GM18519 (cell line): ENCODE data around the gene MAPKAP1.
"Not testable (repeated sequence)": the region's sequence is repeated elsewhere in the genome, so short reads cannot be mapped to it uniquely, and the experiment has no call there.

Experiments
- ATAC-seq: cut with Tn5 transposase; IDR thresholded peaks from one replicate; pipeline ENCODE4 v1.9.1; 2021; ENCODE audit warnings: mild to moderate bottlenecking, moderate library complexity; ENCODE audit not compliant: unreplicated experiment, low FRiP score

Gene MAPKAP1

GRCh38 chr9:125572461-125572860 is 134.5 kb downstream of the MAPKAP1 start:
- ATAC-seq = not testable (repeated sequence)

GRCh38 chr9:125571824-125572223 is 135.2 kb downstream of the MAPKAP1 start:
- ATAC-seq = not testable (repeated sequence)

DNA sequence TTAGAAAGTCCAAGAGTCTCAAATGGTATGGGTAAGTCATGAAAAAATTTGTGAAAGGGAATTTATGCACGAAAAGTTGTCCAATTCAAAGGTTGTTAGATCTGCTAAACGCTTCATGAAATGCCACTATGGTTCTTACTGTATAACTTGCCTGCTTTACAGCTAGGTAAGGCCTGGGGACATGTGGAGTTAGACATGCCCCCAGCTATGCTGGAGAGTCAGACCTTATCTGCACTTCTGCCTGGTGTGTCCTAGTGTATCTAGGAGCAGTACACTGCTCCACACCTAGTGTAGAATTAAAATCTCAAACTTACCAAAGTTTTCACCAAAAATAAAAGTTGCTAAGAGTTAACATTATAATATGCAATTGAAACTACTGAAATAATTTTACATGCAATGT is 136.8 kb downstream of the MAPKAP1 start:
- no peak for ATAC-seq

DNA sequence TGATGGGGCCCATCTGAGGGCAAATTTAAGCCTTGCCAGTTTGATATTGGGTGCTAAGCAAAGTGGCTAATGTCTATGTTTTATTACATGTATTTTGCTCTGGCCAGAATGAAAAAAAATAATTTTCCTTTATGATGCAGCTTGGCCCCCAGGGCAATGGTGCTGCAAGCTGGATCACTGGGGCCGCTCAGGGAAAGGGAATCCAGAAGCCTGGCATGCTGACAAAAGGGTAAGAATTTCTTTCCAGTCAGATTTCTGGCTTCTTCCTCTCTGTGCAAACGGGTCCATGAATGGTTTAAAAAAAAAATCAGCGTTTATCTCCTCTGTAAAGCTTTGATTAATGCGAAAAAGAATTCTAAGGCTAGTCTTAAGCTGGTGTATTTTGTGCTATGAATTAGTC is 138.4 kb downstream of the MAPKAP1 start:
- no peak for ATAC-seq

DNA sequence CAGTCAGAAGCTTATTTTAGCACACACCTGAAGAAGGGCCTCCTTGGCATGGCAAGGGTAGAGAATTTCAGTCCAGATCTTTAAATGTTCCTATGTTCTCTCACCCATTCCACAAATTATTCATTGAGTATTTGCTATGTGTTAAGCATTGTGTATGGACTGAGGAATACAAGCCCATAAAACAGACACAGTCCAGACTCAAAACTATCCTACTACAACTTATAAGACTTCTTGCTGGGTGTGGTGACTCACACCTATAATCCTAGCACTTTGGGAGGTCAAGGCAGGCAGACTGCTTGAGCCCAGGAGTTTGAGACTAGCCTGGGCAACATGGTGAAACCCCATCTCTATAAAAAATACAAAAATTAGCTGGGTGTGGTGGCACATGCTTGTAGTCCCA is 141.0 kb downstream of the MAPKAP1 start:
- ATAC-seq = not testable (repeated sequence)

DNA sequence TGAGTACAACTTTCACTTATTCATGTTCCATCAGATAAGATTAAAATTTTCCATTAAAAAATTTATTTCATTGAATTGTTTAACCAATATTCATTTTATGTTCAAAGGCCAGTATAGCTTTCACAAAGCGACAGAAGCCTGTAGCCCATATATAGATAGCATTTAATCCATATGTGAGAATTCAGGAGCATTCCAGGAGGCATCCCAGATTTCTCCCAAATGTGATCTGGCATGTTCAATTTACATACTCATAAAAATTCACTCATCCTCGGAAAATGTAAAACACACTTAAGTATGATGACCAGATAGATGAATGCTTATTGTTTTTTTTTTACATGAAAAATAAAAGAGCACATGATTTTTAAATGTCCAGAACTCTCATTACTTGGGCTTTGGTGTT is 141.9 kb downstream of the MAPKAP1 start:
- ATAC-seq = no peak

DNA sequence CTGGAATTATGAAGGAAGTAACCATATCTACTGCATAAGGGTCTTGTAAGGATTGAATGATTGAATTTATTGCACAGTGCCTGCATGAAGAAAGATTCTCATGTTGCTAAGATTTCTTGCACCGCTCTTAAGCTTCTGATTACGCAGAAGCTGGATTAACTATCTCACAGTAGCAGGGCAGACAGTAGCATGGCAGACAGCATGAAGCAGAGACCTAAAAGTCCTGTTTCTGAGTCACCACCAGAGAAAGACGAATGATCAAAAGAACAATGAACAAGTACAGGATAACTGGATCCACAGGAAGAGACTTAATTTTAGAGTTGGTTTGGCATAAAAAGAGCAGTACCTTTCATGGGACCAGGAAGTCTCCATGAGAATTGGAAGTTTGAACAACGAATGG is 142.4 kb downstream of the MAPKAP1 start:
- ATAC-seq = no peak

- no peak for ATAC-seq
Observed at GRCh38 chr9:125561509-125562148, 145.4 kb downstream of the MAPKAP1 start.

DNA sequence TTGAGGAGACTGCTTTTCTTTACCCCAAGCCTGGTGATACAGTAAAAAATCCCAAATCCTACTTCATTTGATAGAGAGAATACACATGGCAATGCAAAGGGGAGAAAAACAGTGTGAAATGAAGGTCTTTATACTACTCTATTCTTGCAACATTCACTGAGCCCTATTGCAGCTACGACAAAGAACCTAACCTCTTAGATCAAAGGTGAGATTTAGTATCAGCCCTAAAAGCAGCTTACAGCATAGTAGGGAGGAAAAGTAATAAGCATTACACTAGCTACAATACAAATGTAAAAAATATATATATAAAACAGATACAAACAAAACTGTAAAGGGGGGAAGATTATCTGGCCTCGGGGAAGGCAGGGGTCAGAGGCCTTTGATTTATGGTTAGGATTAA is 147.1 kb downstream of the MAPKAP1 start:
- no peak for ATAC-seq

DNA sequence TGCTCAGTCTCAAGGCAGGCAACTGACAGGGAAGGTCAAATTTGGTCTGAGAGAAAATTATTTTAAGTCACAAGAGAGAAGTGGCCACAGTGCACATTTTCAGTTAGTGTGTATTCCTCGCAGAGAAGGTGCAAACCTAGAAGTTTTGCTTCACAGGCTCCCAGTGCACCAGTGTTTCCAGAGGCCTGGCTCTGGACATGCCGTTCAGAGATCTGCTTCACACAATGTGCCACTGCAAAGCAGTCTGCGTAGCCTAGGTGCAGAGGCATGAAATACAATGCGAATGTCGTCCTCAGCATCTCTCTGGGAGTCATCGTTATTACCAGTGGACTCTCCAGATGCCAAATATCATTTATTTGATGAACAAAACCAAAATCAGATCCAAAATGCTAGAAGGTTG is 147.8 kb downstream of the MAPKAP1 start:
- no peak for ATAC-seq

DNA sequence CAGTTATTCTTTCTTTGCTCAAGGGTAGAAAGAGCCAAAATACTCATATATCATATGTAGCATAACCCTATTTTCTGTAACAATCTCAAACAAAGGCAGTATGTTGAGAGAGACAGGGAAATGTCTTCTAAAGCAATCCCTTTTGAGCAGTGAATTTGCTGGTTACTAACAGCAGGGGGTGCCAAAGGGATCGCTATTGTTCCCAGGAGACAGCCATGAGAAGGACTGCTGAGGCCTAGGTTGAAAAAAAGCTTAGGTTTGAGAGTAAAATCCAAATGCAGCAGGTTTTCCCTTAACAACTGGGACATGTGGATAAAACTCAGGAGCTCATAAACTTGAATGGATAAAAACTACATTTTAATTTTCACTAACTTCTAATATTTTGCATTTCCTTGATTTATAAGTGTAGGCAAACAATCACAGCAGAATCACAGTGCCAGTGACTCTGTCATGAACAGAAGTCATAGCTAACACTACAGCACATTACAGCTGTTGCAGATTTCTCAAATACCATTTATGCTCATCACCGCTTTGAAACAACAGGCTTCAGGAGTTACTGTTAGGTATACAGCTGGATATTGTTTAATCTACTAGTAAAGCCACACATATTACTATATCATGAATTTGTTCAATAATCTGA is 148.4 kb downstream of the MAPKAP1 start:
- ATAC-seq = no peak

GRCh38 chr9:125556046-125556721 is 150.8 kb downstream of the MAPKAP1 start:
- no peak for ATAC-seq

DNA sequence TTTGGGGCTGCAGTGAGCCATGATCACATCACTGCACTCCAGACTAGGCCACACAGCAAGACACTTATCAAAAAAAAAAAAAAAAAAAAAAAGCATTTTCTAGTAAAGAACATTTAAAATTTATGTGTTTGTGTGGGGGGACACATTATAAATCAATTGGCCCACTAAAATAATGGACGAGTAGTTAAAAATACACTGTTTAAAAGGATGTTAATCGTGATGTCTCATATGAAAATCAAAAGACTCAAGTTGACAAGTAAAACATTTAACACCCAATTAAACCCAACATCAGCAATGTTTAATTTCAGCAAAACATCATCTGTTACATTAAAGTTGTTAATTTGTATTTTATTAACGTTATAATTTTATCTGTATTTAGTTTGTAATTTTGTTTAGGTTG is 152.3 kb downstream of the MAPKAP1 start:
- ATAC-seq = no peak

- ATAC-seq = no peak
Observed at GRCh38 chr9:125551781-125552180, 155.2 kb downstream of the MAPKAP1 start.

DNA sequence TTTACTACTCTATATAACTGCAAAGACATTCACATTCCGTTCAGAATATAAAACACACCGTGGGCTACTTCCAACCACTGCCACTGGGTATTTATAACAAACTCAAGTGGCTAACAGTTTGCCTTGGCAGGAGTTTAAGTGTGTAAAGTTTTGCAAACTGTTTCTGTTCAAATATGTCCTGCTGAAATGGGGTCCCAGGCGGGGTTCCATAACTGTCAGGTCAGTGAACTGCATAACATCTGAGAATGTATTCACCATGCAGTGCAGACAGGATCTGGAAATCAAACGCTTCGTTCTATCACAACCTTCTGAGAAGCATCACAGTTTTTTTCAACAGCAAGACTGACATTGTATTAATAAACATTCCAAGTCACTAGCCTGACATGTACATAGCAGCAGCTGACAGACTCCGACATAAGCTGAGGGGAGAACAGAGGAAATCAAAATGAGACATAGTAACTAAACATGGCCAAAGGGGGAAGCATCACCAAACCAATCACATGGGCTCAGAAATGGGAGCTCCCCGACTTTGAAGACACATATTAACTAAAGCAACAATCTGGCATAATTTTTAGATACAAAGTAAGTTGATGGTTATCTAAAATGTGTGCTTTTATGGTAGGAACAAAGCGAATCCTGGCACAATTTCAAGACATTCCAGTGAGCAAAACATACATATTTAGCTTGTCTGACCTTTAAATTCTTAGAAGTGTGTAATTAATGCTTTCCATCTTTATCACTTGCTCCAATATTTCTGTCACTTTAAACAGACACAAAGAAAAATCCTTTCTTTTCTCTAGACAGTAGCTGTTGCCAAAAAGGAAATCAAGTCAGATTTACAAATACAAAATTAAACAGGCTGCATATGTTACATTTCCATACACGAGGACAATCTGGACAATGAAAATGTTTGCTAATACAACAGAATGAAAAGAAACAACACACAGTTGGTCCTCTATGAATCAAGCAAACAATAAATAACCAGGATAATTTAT is 156.8 kb downstream of the MAPKAP1 start:
- ATAC-seq = no peak

DNA sequence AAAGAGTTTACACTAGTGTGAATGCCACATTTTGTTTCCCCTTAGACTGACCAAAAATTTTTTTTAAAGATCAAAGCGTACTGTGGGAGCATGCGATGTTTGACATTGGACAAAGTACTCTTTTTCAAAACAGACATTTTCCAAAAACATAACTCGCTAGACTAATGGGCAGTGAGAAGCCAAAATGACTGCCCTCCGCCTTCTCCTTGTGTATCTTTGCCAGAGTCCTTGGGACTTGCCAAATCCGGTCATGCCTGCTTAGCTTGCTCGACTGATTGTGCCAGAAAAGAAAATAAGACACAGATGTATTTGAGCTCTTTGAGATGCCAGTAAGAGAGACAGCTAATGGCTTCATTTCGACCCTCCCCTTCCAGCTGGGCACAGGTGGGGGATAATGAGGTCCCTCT is 157.5 kb downstream of the MAPKAP1 start:
- ATAC-seq = no peak

GRCh38 chr9:125549039-125549438 is 158.0 kb downstream of the MAPKAP1 start:
- no peak for ATAC-seq

DNA sequence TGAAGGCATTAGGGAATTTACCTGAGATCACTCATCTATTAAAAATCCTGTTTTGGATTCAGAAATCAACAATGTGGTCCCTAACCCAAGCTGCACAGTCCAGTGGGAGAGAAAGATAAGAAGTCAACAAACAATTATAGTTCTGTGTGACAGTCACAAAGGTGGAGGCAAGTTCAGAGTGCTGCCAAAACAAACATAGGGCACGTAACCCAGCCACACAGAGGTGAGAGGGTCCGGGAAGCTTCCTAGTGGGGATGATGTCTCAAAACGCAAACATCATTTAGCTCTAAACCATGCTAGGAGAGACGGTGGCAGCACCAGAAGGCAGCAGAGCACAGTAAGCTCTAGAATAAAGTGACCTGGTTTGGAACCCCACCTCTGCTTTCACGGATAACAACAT is 158.9 kb downstream of the MAPKAP1 start:
- ATAC-seq = no peak

GRCh38 chr9:125547368-125547767 is 159.6 kb downstream of the MAPKAP1 start:
- ATAC-seq = no peak

DNA sequence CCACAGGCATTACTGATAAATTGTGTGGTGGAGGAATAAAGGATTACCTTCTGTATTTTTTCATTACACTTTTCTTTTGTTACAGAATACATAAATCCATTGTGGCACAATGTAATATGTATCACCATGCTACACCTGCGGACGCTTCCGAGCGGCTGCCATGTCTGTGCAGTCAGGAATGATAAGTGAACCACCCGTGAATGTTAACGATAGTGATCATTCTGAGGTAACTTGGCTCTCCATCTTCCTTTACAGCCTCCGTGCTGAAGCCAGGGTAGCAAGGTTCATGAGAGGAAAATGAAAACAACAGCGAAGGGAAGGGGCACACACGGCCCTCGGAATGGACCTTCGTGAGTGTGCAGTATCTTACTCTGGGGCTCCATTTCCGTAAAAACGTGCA is 161.2 kb downstream of the MAPKAP1 start:
- ATAC-seq = no peak
